GM19438 (cell line): Measurements from ENCODE around the gene PAX9.

ENCODE experiments used
- ATAC-seq: cut with Tn5 transposase; IDR thresholded peaks from one replicate; pipeline ENCODE4 v1.9.1; 2021; ENCODE audit warnings: low read depth; ENCODE audit not compliant: unreplicated experiment

Gene PAX9

DNA sequence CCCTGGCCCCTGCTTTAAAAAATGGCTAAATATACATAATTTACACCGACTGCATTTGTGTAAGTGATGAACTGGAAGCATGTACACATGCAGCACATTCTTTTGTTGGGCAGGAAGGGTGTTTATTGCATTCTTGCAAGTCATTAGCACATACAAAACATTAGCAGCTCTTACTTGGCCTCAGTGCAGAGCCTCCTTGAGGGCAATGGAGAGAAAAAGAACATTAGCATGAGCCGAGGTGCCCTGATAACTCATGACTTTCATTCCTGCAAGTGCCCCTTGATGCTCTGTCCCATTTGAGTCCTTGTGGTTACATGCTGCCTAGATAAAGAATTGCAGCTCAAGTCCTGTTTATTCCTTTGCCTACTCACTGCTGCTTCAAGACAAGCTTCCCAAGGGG, 61.9 kb downstream of the PAX9 start:
- no peak for ATAC-seq

DNA sequence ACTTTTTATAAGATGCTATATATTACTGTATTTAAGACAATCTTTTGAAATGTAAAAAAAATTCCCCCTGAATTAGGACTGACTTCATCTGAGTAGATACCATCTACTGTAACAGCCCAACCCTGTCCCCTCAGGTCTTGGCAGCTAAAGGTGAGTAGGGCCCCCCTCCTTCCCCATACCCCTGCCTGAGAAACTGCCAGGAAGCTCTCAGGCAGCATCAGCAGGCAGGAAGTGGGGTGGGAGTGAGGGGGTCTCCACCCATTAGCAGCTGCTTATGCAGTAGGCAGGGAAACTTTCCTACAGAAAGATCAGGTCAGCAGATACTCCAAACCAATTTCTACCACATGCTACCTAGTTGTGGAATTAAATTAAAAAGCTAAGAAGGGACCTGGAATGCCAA, 62.5 kb downstream of the PAX9 start:
- no peak for ATAC-seq

DNA sequence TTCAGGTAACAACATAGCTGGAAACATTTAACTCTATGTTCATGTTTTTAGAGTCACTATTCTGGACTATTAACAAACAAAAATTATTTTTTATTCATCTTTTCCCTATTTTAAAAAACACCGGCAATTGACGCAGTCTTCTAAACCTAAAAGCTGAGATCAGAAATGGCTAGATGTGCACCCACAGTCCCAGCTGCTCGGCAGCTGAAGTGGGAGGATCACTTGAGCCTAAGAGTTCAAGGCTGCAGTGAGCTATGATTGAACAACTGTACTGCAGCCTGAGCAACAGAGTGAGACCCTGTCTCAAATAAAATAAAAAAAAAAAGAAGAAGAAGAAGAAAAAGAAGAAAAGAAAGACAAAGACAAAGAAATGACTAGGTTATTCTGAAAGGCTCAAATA, 64.5 kb downstream of the PAX9 start:
- no peak for ATAC-seq
